HG03066 (cell line): Measurements from ENCODE around the gene ERCC3.
"Not testable (repeated sequence)": the region's sequence is repeated elsewhere in the genome, so short reads cannot be mapped to it uniquely, and the experiment has no call there.

ENCODE experiments used
- ATAC-seq: cut with Tn5 transposase; IDR thresholded peaks from one replicate; pipeline ENCODE4 v1.9.1; 2021; ENCODE audit warnings: low read depth; ENCODE audit not compliant: unreplicated experiment

The ERCC3 gene

DNA sequence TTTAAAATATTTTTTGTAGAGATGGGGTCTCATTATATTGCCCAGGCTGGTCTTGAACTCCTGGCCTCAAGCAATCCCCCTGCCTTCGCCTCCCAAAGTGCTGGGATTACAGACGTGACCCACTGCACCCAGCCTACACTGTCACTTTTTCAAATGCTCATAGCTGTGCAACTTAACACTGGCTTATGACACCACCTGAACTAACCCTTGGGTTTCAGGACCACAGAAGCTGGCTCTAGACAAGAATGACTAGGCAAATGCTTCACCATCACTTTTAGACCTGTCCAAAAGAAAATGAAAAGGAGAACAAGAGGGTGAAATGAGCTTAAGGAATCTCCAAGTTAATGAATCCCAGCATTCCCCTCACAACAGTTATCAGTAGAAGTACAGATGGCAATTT lies 13.3 kb downstream of the ERCC3 start:
- no peak for ATAC-seq

DNA sequence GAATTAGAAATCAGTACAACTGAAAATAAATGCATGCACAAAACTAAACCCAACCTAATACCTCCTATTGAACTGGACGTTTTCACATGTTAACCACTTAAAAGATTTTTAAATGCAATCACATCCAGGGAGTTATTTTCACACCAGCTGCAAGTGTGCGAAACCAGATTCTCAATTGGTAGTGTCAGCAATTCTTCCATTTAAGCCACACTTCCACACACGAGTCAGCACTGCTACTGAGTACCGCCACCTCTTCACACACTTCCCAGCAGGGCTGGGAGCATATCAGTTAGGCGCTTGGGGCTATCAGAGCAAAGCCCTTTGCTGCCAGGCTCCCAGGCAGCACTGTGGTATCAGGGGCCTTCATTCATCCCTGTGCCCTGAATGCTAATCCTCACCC lies 14.2 kb downstream of the ERCC3 start:
- ATAC-seq = no peak

DNA sequence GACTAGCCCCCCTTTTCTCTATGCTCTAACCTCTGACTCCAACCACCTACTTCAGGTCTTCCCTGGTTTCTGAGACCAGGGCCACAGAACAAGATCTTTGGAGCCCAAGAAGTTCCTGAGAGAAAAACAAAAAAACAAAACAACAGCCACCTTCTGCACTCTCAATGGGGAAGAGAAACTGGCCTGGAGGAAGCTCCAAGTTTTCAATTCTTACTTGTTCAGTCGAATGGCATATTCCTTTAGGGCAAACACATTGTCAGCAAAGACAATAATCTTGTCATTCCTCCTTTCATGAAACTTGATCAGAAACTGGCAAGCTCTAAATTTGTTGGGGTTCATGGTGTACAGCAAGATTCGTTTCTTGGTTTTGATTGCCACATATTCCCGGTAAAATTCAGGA lies 15.0 kb downstream of the ERCC3 start:
- no peak for ATAC-seq

DNA sequence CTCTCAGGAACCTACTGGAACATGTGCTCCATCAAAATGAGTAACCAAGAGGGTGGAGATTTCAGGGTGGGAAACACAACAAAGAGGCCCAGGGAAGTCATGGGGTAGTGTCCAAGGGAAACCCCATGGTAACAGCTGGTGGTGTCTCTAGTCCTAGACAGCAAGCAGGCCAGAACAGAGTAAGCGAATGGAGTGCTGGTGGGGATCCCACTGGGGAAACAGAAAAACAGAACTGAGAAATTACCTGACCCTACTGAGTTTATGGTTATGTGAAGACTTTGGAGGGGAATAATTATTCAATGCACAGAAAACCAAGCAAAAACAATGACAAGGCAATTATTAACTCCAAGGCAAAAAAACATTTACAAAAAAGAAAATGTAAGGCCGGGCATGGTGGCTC lies 16.9 kb downstream of the ERCC3 start:
- ATAC-seq = peak; percentile 80

DNA sequence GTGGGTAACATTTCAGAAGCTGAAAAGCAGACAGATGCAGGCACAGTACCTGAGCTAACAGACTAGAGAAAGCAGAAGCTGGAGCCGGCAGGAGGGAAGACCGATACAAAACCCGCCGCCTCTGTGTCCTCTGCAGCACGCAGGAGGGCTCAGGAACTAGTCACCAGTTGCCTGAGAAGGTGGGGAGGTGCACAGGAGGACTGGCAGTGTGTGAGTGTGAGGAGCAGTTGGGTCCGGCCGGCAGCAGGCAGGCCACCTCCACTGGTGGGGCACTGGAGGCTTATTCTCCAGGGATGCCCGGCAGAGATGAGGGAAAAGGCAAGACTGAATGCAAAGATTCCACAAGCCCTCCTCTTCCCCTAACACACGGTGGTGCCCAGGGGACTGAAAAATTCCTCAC lies 18.2 kb downstream of the ERCC3 start:
- no peak for ATAC-seq

DNA sequence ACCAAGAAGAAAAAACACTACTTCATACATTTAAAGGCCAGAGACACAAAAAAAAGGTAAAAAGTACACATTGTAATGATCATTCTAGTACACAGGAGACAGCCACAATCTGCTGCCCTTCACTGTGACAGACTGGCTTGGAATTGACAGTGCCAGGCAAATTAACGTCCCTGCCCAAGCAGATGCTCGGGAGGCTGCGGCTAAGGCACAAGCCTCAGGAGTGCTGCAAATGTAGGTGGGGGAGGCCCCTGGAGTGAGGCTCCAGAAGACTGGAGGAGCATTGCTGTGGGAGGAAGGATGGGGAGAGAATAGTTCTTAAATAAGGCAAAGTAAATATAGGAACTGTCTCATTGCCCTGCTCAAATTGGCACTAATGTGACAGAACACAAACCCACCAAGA lies 18.6 kb downstream of the ERCC3 start:
- no peak for ATAC-seq

DNA sequence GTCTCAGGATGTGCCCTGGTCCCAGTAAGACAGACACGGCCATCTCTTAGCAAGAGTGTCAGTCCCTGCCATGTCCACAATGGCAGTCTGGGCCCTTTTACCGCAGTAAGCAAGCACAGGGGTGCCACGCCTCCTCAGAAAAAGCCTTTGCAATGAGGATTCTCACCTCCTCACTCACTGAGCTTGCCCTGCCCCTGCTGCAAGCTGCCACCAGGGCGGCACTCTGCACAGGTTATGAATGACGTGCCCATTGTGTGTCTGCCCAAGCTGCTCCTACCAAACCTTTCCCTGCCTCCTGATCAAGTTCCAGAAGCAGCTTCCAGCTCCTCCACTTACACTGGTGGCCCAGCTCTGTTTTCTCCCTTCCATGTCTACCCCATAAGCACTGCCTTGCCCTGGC lies 23.3 kb downstream of the ERCC3 start:
- ATAC-seq = no peak

DNA sequence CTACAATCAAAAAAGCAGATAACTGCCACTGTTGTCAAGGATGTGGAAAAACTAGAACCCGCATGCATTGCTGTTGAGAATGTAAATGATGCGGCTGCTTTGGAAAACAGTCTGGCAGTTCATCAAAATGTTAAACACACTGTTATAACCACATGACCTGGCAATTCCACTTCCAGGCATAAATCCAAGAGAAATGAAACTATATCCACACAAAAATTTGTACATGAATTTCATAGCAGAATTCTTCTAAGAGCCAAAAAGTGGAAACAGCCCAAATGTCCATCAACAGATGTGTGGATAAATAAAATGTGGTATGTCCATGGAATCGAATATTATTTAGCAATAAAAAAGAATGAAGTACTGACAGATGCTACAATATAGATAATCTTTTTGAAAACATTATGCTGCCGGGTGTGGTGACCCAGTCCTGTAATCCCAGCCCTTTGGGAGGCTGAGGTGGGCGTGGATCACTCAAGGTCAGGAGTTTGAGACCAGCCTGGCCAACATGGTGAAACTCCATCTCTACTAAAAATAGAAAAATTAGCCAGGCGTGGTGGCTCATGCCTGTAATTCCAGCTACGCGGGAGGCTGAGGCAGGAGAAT lies 32.0 kb downstream of the ERCC3 start:
- no peak for ATAC-seq

DNA sequence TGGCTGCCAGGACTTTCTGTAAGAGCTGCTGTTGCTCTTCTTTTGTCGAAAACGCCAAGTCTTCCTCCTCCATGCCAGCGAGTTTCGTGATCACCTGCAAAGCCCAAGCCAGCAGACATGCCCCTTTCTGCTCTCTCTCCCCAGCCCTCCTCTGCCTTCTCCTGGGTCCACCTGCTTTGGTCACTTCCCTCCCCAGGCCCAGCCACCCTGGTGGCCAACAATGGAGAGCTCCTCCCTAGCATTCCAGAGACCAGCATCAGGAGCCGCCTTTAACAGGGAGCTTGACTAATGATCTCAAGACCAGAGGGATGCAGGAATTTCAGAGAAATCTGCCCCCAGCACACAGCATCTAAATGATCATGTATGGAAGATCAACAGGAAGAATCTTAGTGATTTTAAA lies 34.6 kb downstream of the ERCC3 start:
- ATAC-seq = no peak

DNA sequence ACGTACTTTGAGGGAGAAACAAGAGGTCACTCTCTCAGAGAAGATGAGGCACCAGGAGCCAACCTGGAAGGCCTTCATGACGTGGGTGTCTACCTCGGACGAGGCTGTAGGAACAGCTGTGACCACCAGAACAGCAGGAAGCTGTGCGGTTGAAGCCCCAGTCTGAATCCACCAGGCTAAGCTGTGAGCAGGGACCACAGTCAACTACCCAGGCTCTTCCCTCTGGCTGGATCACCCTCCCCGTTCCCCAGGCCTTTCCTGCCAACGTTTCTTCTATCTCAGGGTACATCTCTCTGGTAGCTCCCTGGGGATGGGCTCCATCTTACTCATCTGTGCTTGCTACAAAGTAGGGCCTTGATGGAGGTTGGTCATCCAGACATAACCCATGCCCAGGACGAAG lies 37.1 kb downstream of the ERCC3 start:
- no peak for ATAC-seq

DNA sequence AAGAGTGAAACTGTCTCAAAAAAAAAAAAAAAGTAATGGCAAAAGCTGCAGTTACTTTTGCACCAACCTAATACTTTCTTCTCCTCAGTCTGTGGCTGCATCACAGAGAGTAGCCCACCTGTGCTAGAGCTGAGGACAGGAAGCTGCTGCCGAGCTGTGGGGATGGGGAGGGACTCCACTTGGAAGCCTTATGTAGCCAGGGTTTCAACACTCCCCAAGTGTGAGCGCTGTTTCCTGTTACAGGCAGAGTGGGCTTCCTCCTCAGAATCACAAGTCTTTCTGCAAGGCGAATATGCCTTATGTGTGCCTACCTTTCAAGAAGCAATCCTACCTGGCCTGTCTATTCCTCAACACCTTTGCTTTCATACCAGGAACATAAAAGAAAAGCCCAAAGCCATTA lies 37.6 kb downstream of the ERCC3 start:
- no peak for ATAC-seq

DNA sequence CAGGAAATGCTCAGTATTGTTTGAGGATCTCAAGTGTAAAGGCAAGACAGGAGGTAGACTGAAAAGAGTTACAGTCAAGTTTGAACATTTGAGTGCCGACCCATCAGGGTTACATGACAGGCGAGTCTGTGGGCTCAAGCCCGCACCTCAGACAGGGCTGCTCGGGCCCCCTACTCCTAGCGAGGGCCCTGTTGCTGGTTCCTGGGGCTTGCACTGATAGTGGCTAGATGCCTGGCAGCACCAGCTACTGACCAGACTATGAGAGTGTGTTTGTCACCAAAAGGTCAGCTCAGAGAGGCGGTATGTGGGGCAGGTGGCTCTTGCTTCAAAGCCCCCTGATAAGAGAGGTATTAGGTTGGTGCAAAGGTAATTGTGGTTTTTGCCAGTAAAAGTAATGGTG lies 38.2 kb downstream of the ERCC3 start:
- ATAC-seq = no peak

DNA sequence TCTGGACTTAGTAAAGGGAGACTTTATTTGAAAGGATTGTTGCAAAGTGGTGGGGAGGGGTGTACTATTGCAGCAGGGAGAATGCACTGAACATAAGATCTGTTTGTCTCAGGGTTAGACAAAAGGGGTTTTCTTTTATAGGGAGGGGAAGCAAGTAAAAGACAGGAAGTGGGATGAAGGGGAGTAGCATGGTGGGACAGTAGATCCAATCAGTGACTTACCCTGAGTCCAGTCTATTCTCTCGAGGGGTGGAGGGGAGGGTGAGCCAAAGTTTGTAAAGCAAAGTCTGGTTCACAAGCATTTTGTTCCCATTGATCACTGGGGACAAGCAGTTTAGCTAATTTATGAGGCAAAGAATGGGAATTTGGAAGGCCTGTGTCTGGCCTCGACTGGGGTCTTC lies 38.8 kb downstream of the ERCC3 start:
- no peak for ATAC-seq

DNA sequence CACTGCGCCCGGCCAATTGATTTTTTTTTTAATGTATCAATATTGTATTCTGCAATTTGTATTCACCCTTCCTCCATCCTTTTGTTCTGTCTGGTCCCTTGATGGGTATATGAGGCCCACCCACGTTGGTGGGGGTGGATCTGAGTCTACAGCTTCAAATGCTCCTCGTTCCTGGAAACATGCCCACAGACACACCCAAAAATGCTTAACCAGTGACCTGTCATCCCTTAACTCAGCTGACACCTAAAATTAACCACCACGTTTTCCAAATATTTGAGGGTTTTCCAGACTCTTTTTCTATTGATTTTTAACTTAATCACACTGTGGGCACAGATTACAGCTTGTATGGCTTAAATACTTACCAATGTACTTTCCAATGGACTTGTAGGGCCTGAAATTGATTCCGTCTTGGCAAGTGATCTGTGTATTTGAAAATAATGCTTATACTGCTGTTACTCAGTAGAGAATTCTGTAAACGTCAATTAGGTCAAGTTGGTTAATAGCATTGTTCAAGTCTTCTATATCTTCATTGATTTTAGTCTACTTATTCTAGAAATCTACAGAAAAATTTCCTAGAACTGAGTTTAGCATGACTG lies 39.5 kb downstream of the ERCC3 start:
- ATAC-seq = no peak

DNA sequence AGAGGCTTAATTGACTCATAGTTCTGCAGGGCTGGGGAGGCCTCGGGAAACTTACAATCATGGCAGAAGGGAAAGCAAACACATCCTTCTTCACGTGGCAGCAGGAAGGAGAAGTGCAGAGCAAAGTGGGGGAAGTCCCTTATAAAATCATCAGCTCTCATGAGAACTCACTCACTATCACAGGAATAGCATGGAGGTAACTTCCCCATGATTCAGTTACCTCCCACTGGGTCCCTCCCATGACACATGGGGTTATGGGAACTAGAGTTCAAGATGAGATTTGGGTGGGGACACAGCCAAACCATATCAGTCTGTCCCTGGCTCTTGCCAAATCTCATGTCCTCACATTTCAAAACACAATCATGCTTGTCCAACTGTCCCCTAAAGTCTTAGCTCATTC lies 52.8 kb downstream of the ERCC3 start:
- not testable (repeated sequence) for ATAC-seq

DNA sequence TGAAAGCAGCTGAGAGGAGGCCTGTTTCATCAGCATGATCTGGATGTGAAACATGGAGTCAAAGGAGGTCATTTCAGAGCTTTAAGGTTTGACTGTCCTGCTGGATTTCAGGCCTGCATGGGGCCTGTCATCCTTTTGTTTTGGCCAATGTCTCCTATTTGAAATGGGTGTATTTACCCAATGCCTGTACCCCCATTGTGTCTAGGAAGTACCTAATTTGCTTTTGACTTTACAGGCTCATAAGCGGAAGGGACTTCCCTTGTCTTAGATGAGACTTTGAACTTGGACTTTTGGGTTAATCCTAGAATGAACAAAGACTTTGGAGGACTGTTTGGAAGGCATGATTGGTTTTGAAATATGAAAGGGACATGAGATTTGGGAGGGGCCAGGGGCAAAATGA lies 54.5 kb downstream of the ERCC3 start:
- no peak for ATAC-seq

DNA sequence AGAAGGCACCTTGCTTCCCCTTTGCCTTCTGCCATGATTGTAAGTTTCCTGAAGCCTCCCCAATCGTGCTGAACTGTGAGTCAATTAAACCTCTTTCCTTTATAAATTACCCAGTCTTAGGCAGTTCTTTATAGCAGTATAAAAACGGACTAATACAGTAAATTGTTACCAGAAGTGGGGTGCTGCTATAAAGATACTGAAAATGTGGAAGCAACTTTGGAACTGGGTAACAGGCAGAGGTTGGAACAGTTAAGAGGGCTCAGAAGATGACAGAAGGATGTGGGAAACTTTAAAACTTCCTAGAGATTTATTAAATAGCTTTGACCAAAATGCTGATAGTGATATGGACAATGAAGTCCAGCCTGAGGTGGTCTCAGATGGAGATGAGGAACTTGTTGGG lies 56.2 kb downstream of the ERCC3 start:
- not testable (repeated sequence) for ATAC-seq

DNA sequence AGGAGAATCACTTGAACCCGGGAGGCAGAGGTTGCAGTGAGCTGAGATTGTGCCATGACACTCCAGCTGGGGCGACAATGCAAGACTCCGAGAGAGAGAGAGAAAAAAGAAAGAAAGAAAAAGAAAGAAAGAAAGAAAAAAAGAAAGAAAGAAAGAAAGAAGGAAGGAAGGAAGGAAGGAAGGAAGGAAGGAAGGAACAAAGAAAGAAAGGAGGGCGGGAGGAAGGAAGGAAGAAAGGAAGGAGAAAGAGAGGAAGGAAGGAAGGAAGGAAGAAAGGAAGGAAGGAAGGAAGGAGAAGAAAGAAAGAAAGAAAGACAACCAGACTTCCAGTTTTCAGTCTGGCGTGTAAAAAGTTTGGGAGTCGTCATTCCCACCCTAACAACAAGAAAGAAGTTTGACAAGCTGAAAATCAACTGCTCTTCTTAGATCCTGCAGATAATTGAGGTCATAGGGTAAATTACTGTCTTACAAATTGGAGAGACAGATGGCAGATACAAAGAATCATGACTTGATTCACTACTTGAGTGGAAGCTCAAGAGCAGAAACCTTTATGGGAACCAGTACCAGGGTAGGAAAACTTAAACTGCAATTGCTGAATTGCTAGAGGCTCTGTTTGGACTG lies 58.8 kb downstream of the ERCC3 start:
- ATAC-seq = no peak

DNA sequence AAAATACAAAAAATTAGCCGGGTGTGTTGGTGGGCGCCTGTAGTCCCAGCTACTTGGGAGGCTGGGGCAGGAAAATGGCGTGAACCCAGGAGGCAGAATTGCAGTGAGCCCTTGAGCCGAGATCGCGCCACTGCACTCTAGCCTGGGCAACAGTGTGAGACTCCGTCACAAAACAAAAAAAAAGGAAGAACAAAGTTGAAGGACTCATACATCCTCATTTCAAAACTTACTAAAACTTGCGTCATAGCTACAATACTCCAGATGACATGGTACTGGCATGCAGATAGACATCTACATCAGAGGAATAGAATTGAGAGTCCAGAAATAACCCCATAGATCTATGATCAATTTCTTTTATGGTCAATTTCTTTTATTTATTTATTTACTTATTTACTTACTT lies 60.2 kb downstream of the ERCC3 start:
- no peak for ATAC-seq

DNA sequence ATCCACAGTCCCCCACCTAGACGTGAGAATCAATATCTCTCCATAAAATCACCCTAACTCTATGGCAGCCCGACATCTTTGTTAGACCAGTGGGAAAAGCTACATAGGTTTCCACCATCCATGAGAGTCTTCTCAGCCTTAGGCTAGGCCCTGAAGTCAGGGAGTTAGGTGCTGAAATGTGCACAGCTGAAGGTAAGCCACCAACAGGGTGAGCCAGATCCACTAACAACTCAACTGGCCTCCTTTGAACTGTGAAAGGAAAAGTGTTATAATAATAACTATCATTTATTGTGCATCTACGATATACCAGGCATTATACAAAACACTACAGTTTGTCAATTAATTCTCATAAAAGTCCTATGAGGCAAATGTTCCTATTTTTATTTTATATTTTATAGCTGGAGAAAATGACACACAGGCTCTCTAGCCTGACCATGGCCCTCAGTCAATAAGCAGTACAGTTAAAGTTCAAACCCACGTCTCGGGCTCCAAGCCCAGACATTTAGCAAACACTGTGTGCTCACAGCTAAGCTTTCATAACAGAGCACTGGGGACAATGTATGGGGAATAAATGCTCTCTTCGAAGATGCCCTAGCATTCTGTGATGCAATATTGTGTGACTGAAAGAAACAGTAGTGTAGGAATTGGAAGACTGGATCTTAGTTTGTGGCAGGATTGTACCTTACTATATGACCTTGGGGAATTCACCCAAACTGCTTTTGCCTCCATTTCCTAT lies 62.6 kb downstream of the ERCC3 start:
- ATAC-seq = no peak

DNA sequence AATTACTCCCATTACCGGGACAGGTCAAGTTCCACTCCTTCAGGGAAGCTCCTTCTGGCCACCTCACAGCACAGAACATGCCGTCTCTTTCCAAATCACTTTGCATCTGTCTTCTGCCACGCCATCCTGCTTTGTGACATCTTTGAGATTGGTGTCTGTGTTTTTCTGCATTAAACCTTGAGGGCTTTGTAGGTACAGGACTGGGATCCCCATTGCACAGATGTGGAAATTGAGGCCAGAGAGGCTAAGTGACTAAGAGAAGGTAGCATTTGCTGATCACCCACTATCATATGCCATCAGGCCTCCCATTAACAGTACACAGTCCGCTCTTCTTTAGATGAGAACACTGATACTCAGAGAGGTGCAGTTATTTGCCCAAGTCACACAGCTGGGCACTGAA lies 64.4 kb downstream of the ERCC3 start:
- ATAC-seq = no peak

DNA sequence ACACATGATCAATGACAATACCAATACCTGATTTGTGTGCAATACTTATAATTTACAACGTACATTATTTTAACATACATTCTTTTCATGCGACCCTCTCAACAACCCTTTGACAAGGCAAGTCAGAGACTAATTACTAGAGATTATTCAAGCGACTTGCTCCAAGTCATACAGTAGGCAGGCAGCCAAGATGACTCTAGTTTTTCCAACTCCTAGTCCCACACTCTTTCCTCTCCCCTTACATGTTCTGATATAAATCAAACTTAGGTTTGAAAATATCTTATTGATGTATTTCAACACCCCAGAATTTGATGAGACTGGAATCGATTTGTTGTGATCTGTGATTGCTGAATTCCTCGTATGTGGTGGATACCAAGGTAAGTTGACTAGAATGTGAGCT lies 65.8 kb downstream of the ERCC3 start:
- no peak for ATAC-seq
